Testis (tissue), 3 donors: Measurements from ENCODE around the gene GRIK4. TPM values are rescaled to one million over a fixed set of nuclear protein-coding genes. Genes with fewer than 3 reads are reported as not detected.

Source experiments
- DNase-seq: peaks from one replicate; pipeline ENCODE4 v3.0.0-alpha.2; 2019
- H3K27ac ChIP-seq, 2 donors: fragments of 200-600 bp; sonication (generic); one replicate each; pipeline ENCODE4 v1.5.1; 2019
- H3K27me3 ChIP-seq: fragments of 200-600 bp; sonication (generic); one replicate; pipeline ENCODE4 v1.5.1; 2019
- H3K36me3 ChIP-seq: fragments of 200-600 bp; sonication (generic); one replicate; pipeline ENCODE4 v1.5.1; 2017; ENCODE audit warnings: low read depth; ENCODE audit errors: missing control alignments
- H3K4me1 ChIP-seq: fragments of 200-600 bp; sonication (generic); one replicate; pipeline ENCODE4 v1.5.1; 2019
- H3K4me3 ChIP-seq, 2 donors: fragments of 200-600 bp; sonication (generic); one replicate each; pipeline ENCODE4 v1.5.1; 2017 to 2019
- H3K9me3 ChIP-seq: fragments of 200-600 bp; sonication (generic); one replicate; pipeline ENCODE4 v1.5.1; 2017
- POLR2A ChIP-seq: fragments of 450-650 bp; IDR thresholded peaks from one replicate; pipeline ENCODE4 v1.6.1; 2017; ENCODE audit warnings: antibody characterized with exemption, mild to moderate bottlenecking, moderate library complexity
- WGBS, 2 donors: methylation state at CpG; one replicate each; pipeline ENCODE4 v1.1.5; 2018; 5-methylcytosine and 5-hydroxymethylcytosine counted together
- intact Hi-C: fragments of 100-400 bp; cut with DNase I; formaldehyde crosslinking; loops from one replicate; pipeline ENCODE4 v1.15.1; 2023; ENCODE audit warnings: low total_unique reads
- polyA plus RNA-seq: library from polyadenylated mRNA; stranded (reverse); fragments of 350-450 nt; fragmentation: Illumina TruSeq; extraction: RNeasy Lipid Tissue Mini Kit (QIAGEN cat#74804); gene quantifications from one replicate; pipeline ENCODE4 v1.2.3, GENCODE V29; 2014; ENCODE audit warnings: low read depth, low replicate concordance; ENCODE audit not compliant: insufficient read depth
- total RNA-seq, 2 donors: library from RNA; depleted of rRNA; stranded (reverse); fragments of >200 nt; gene quantifications; one replicate each; pipeline ENCODE4 v1.2.3, GENCODE V29; 2016
- TF ChIP-seq, protein P1 (sequence below), 3 experiments: fragments of 450-650 bp in 2 of 3; fragments of 200-600 bp in 1 of 3; sonication (generic) in 1 of 3; IDR thresholded peaks; one replicate each; pipeline ENCODE4 v1.5.1; 2016 to 2019; ENCODE audit warnings: antibody characterized with exemption in 3 of 3, mild to moderate bottlenecking in 2 of 3, moderate library complexity in 1 of 3

GRIK4 gene
- total and polyA plus RNA-seq, 3 donors from 2014 or later: 2.6 to 3.0 (median 2.6) TPM

DNA sequence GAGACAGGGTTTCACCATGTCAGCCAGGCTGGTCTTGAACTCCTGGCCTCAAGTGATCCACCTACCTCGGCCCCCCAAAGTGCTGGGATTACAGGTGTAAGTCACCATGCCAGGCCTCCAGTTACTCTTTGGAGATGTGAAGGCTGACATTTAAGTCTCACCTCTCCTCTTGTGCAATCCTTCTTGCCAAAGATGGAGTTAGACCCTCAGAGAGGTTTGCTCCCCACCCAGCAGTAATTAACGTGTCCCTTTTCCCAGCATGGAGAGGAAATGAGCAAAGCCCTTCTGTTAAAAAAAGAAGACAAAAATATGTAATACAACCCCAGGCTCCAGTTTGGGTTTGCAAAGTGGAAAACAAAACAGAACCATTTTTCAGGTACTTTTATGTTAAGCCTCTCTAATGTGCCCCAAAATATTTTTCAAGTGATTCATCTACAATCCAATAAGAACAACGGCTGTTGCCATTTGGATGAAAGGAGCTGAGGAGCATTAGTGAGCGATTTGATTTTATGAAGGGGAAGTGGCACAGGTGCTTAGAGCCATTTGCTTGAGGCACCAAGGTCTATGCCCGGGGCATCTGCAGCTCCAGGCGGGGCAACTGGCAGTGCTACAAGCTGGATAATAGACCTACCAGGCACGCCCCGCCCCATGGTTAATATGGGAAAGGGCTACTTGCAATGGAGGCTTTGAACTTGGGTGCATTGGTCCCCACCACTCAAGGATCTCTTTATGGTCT, 57.2 kb downstream of the GRIK4 start:
- no peak for DNase-seq
- no peaks in the 10 kb centered on the region for H3K27me3 ChIP-seq
- WGBS, 2 donors: 91 to 94% methylated on average over 8 of the region's 8 CpGs
- intact Hi-C loops: no loop called here
- H3K4me1 ChIP-seq: peaks cover 16% of the 10 kb centered on the region
- H3K27ac ChIP-seq: no peak overlapping the region
- TF ChIP-seq, protein P1, sequence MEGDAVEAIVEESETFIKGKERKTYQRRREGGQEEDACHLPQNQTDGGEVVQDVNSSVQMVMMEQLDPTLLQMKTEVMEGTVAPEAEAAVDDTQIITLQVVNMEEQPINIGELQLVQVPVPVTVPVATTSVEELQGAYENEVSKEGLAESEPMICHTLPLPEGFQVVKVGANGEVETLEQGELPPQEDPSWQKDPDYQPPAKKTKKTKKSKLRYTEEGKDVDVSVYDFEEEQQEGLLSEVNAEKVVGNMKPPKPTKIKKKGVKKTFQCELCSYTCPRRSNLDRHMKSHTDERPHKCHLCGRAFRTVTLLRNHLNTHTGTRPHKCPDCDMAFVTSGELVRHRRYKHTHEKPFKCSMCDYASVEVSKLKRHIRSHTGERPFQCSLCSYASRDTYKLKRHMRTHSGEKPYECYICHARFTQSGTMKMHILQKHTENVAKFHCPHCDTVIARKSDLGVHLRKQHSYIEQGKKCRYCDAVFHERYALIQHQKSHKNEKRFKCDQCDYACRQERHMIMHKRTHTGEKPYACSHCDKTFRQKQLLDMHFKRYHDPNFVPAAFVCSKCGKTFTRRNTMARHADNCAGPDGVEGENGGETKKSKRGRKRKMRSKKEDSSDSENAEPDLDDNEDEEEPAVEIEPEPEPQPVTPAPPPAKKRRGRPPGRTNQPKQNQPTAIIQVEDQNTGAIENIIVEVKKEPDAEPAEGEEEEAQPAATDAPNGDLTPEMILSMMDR (IDR thresholded peaks at IDR 0.05): no peak
- no peak for TF ChIP-seq POLR2A
- H3K9me3 ChIP-seq: no peaks in the 10 kb centered on the region
- H3K36me3 ChIP-seq: no peaks in the 10 kb centered on the region
- H3K4me3 ChIP-seq: no peak overlapping the region

DNA sequence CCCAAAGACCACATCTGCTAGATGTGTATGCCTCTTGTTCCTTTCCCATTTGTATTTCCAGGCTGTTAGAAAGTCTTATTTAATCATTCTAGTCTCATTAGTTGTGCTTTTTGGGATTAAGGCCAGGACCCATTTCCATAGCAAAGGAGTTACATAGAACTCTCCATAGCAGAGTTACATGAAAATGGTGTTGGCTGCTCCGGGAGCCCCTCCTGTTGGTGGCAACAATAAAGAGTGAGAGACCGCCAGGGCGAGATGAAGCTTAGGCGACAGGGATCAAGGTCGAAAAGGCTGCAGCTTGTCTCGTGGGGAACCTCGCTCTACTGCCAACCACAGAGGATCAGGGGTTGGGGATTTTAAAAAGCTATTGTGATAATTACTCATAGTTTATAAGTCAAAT, 58.3 kb downstream of the GRIK4 start:
- Histone ChIP-seq H3K9me3 (no peaks in the 10 kb centered on the region), H3K27me3 (no peaks in the 10 kb centered on the region), H3K4me1 (peaks cover 7% of the 10 kb centered on the region), H3K27ac (no peak overlapping the region), H3K36me3 (no peaks in the 10 kb centered on the region), H3K4me3 (no peak overlapping the region)
- WGBS, 2 donors: 57 to 66% methylated on average over 7 of the region's 7 CpGs
- TF ChIP-seq, protein P1 (IDR thresholded peaks at IDR 0.05): no peak
- TF ChIP-seq POLR2A: no peak
- intact Hi-C loops: no loop called here
- no peak for DNase-seq

DNA sequence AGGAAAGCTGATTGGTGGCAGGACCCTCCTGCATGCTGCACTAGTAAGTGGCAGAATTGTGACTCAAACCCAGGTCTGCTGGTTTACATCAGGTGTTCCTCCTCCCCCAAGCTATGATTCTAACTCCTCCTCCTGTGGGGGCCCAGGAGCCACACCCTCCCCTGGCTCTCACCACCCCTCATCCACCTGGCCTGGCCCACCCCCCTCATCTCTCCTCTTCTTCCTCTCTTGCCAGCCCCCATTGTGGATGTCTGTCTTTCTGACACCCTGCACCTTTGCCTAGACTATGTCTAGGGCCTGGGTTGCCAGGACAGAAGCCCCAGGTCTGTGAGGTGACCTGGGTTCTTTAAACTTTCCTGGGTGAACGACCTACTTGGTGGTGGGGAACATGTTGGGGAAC, 59.9 kb downstream of the GRIK4 start:
- Histone ChIP-seq H3K27ac (no peak overlapping the region), H3K4me3 (no peak overlapping the region), H3K4me1 (no peaks in the 10 kb centered on the region), H3K9me3 (no peaks in the 10 kb centered on the region), H3K27me3 (no peaks in the 10 kb centered on the region), H3K36me3 (no peaks in the 10 kb centered on the region)
- intact Hi-C loops: no loop called here
- no peak for TF ChIP-seq POLR2A
- TF ChIP-seq, protein P1 (IDR thresholded peaks at IDR 0.05): no peak
- DNase-seq: no peak
- WGBS, 2 donors: 68 to 100% methylated on average over 1 of the region's 1 CpG

DNA sequence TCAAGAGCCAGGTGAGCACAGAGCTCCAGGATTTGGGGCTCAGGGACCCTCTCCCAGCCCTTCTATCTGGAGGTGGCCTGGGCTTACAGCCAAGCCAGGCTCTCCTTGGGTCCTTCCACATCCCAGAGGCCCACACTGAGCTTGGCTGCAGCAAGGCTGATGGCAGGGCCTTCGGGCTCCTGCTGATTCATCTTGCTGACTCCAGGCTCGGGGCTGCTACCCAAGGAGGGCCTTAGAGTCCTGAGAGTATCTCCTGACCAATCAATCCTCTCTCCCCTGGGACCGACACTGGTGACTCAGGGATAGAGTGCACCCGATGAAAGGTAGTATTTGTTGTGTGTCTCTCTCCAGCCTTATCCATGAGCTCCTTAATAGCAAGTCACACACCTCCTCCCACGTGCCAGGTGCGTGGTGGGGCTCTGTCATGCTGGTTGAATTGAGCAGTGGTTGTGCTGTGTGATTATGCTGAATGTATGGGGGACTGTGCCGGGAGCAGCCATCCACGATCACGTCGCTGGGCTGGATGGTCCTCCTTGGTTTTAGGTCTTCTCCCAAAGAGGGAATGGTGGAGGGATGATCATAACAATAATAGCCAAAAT, 62.3 kb downstream of the GRIK4 start:
- no peak overlapping the region for H3K27ac ChIP-seq
- no peak for DNase-seq

More for the DNA sequence above, 62.3 kb downstream of the GRIK4 start:
- no peaks in the 10 kb centered on the region for H3K36me3 ChIP-seq
- H3K4me3 ChIP-seq: no peak overlapping the region
- H3K9me3 ChIP-seq: no peaks in the 10 kb centered on the region
- intact Hi-C loops: no loop called here
- H3K27me3 ChIP-seq: no peaks in the 10 kb centered on the region
- 92 to 94% methylated on average over 10 of the region's 10 CpGs for WGBS, 2 donors
- TF ChIP-seq, protein P1 (IDR thresholded peaks at IDR 0.05): no peak
- TF ChIP-seq POLR2A: no peak
- no peaks in the 10 kb centered on the region for H3K4me1 ChIP-seq
